Tibial nerve (tissue), 4 donors: Measurements from ENCODE around the gene BLOC1S1.

Experiments
- CTCF ChIP-seq, 5 experiments: fragments of 200-600 bp in 3 of 5; fragments of 450-650 bp in 2 of 5; sonication (generic) in 3 of 5; IDR thresholded peaks; one replicate each; pipeline ENCODE4 v1.5.1; 2016 to 2019; ENCODE audit warnings: antibody characterized with exemption in 5 of 5, mild to moderate bottlenecking in 3 of 5, moderate library complexity in 2 of 5
- EP300 ChIP-seq, 2 donors: sonication (generic); formaldehyde crosslinking; IDR thresholded peaks; one replicate each; pipeline ENCODE4 v1.6.1; 2017; ENCODE audit warnings: antibody characterized with exemption in 2 of 2, mild to moderate bottlenecking in 1 of 2
- POLR2A ChIP-seq, 2 donors: fragments of 450-650 bp; IDR thresholded peaks; one replicate each; pipeline ENCODE4 v1.6.1; 2017; ENCODE audit warnings: antibody characterized with exemption in 2 of 2, mild to moderate bottlenecking in 2 of 2, moderate library complexity in 2 of 2

- TF ChIP-seq CTCF (IDR thresholded peaks at IDR 0.05): no peak
- TF ChIP-seq POLR2A (IDR thresholded peaks at IDR 0.05): no peak
- TF ChIP-seq EP300 (IDR thresholded peaks at IDR 0.05): no peak
These were observed 33.6 kb upstream of the BLOC1S1 start for GRCh38 chr12:55682087-55682796.
